Measurements from ENCODE around the gene SLC2A4RG. TPM values are rescaled to one million over a fixed set of nuclear protein-coding genes. Genes with fewer than 3 reads are reported as not detected.
"Not testable (repeated sequence)": the region's sequence is repeated elsewhere in the genome, so short reads cannot be mapped to it uniquely, and the experiment has no call there.

Gene SLC2A4RG
- total RNA-seq, 4 donors from 2014 or later: 41.4 to 67.1 (median 52.7) TPM

DNA sequence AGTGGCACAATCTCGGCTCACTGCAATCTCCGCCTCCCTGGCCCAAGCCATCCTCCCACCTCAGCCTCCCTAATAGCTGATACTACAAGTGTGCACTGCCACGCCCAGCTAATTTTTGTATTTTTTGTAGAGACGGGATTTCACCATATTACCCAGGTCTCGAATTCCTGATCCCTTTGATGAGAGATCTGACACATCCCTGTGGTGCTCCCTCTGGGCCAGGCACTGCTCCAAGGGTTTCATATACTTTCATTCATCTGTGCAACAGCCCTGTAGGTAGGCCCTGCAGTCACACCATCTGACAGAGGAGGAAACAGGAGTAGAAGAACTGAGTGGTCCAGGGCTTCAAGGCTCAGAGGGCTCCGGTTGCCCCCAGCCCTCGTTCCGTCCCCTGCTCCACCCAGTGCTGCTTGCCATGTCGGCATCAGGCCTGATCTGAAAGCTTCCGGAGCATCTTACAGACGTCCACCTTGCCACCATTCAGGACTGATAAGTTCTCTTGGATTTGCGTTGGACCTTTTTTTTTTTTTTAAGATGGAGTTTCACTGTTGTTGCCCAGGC, 28.4 kb upstream of the SLC2A4RG start:
- Histone ChIP-seq H3K27me3 (no peaks in the 10 kb centered on the region), H3K4me1 (peaks cover 25 to 38% (median 34%) of the 10 kb centered on the region in 4 donors), H3K9me3 (peaks cover 0 to 14% (median 7%) of the 10 kb centered on the region in 4 donors), H3K4me3 (no peak overlapping the region), H3K27ac (replicated peaks in 1 of 4) (no peak overlapping the region), H3K36me3 (peaks cover 32 to 75% (median 61%) of the 10 kb centered on the region in 4 donors)
- no peak for DNase-seq (ENCODE audit: extremely low spot score)
- TF ChIP-seq POLR2AphosphoS5 (IDR thresholded peaks at IDR 0.05) (no peak), POLR2A (IDR thresholded peaks at IDR 0.05; ENCODE audit: low read depth) (no peak), EP300 (IDR thresholded peaks at IDR 0.05) (no peak)
- TF ChIP-seq, protein P1, sequence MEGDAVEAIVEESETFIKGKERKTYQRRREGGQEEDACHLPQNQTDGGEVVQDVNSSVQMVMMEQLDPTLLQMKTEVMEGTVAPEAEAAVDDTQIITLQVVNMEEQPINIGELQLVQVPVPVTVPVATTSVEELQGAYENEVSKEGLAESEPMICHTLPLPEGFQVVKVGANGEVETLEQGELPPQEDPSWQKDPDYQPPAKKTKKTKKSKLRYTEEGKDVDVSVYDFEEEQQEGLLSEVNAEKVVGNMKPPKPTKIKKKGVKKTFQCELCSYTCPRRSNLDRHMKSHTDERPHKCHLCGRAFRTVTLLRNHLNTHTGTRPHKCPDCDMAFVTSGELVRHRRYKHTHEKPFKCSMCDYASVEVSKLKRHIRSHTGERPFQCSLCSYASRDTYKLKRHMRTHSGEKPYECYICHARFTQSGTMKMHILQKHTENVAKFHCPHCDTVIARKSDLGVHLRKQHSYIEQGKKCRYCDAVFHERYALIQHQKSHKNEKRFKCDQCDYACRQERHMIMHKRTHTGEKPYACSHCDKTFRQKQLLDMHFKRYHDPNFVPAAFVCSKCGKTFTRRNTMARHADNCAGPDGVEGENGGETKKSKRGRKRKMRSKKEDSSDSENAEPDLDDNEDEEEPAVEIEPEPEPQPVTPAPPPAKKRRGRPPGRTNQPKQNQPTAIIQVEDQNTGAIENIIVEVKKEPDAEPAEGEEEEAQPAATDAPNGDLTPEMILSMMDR (IDR thresholded peaks at IDR 0.05): no peak
- intact Hi-C loops (cut with DNase I): no loop called here
- WGBS: 82% methylated on average over 12 of the region's 12 CpGs

DNA sequence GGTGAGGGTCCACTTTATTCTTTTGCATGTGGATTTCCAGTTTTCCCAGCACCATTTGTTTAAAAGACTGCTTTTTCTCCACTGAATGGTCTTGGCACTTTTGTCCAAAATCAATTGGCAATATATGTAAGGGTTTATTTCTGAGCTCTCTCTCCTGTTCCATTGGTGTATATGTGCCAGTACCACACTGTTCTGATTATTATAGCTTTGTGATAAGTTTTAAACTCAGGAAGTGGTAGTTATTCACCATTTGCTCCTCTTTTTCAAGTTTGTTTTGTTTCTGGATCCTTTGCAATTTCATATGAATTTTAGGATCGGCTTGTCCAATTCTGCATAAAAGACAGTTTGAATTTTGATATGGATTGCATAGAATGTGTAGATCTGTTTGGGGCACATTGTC, 27.4 kb upstream of the SLC2A4RG start:
- H3K4me3 ChIP-seq: no peak overlapping the region
- WGBS: 100% methylated on average over 1 of the region's 1 CpG
- H3K36me3 ChIP-seq: peaks cover 28 to 79% (median 62%) of the 10 kb centered on the region in 4 donors
- TF ChIP-seq POLR2AphosphoS5 (IDR thresholded peaks at IDR 0.05) (no peak), EP300 (IDR thresholded peaks at IDR 0.05) (no peak), POLR2A (IDR thresholded peaks at IDR 0.05; ENCODE audit: low read depth) (no peak)
- TF ChIP-seq, protein P1 (IDR thresholded peaks at IDR 0.05): no peak
- no peak overlapping the region for H3K27ac ChIP-seq (replicated peaks in 1 of 4)
- no peak for DNase-seq (ENCODE audit: extremely low spot score)
- intact Hi-C loops (cut with DNase I): no loop called here
- H3K27me3 ChIP-seq: no peaks in the 10 kb centered on the region
- H3K9me3 ChIP-seq: peaks cover 0 to 17% (median 7%) of the 10 kb centered on the region in 4 donors
- peaks cover 17 to 28% (median 23%) of the 10 kb centered on the region in 4 donors for H3K4me1 ChIP-seq

DNA sequence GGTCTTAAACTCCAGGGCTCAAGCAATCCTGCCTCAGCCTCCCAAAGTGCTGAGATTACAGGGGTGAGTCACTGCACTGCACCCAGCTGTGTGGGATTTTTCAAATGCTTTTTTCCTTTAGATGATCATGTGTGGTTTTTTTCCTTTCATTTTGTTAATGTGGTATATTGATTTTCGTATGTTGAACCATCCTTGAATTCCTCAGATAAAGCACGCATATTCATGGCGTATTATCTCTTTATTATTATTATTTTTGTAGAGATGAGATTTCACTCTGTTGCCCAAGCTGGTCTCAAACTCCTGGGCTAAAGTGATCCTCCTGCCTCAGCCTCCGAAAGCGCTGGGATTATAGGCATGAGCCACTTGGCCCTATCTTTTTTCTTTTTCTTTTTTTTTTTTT, 24.7 kb upstream of the SLC2A4RG start:
- intact Hi-C loops (cut with DNase I): no loop called here
- Histone ChIP-seq H3K27ac (replicated peaks in 1 of 4) (no peak overlapping the region), H3K9me3 (peaks cover 0 to 28% (median 14%) of the 10 kb centered on the region in 4 donors), H3K27me3 (no peaks in the 10 kb centered on the region), H3K4me3 (no peak overlapping the region), H3K4me1 (peaks cover 2 to 10% (median 5%) of the 10 kb centered on the region in 4 donors), H3K36me3 (peaks cover 28 to 94% (median 72%) of the 10 kb centered on the region in 4 donors)
- 99% methylated on average over 5 of the region's 5 CpGs for WGBS
- no peak for TF ChIP-seq EP300 (IDR thresholded peaks at IDR 0.05)
- no peak for DNase-seq (ENCODE audit: extremely low spot score)

DNA sequence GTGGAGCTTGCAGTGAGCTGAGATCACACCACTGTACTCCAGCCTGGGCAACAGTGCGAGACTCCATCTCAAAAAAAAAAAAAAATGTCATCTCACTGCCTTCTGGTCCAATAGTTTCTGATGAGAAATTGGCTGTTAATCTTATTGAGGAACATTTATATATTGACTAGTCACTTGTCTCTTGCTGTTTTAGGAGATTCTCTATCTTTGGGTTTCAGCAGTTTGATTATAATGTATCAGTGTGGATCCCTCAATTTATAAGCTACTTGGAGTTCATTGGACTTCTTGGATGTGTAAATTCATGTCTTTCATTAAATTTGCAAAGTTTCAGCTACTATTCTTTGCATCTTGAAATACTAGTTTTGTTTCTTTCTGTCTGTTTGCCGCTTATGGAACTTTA, 20.6 kb upstream of the SLC2A4RG start:
- Histone ChIP-seq H3K4me1 (no peaks in the 10 kb centered on the region), H3K4me3 (no peak overlapping the region), H3K27ac (replicated peaks in 1 of 4) (no peak overlapping the region), H3K9me3 (peaks cover 0 to 28% (median 14%) of the 10 kb centered on the region in 4 donors), H3K36me3 (peaks cover 13 to 91% (median 65%) of the 10 kb centered on the region in 4 donors), H3K27me3 (no peaks in the 10 kb centered on the region)
- DNase-seq (ENCODE audit: extremely low spot score): no peak
- no peak for TF ChIP-seq POLR2AphosphoS5 (IDR thresholded peaks at IDR 0.05)
- TF ChIP-seq POLR2A (IDR thresholded peaks at IDR 0.05; ENCODE audit: low read depth): no peak
- TF ChIP-seq EP300 (IDR thresholded peaks at IDR 0.05): no peak
- TF ChIP-seq, protein P1 (IDR thresholded peaks at IDR 0.05): no peak
- WGBS: 96% methylated on average over 2 of the region's 2 CpGs
- intact Hi-C loops (cut with DNase I): no loop called here

DNA sequence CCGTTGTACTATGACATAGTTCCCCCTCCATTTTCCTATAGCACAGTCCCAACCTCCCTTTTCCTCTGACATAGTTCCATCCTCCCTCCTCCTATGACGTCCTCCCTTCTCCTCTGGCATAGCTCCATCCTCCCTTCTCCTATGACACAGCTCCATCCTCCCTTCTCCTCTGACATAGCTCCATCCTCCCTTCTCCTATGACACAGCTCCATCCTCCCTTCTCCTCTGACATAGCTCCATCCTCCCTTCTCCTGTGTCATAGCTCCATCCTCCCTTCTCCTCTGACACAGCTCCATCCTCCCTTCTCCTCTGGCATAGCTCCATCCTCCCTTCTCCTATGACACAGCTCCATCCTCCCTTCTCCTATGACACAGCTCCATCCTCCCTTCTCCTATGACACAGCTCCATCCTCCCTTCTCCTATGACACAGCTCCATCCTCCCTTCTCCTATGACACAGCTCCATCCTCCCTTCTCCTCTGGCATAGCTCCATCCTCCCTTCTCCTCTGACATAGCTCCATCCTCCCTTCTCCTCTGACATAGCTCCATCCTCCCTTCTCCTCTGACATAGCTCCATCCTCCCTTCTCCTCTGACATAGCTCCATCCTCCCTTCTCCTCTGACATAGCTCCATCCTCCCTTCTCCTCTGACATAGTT, 16.5 kb upstream of the SLC2A4RG start:
- H3K4me3 ChIP-seq; H3K27me3 ChIP-seq; intact Hi-C loops (cut with DNase I); DNase-seq (ENCODE audit: extremely low spot score); H3K4me1 ChIP-seq; H3K27ac ChIP-seq (replicated peaks in 1 of 4): not testable (repeated sequence)
- Histone ChIP-seq H3K9me3 (peaks cover 0 to 27% (median 19%) of the 10 kb centered on the region in 4 donors), H3K36me3 (peaks cover 7 to 63% (median 34%) of the 10 kb centered on the region in 4 donors)
- WGBS: 83% methylated on average over 2 of the region's 2 CpGs

DNA sequence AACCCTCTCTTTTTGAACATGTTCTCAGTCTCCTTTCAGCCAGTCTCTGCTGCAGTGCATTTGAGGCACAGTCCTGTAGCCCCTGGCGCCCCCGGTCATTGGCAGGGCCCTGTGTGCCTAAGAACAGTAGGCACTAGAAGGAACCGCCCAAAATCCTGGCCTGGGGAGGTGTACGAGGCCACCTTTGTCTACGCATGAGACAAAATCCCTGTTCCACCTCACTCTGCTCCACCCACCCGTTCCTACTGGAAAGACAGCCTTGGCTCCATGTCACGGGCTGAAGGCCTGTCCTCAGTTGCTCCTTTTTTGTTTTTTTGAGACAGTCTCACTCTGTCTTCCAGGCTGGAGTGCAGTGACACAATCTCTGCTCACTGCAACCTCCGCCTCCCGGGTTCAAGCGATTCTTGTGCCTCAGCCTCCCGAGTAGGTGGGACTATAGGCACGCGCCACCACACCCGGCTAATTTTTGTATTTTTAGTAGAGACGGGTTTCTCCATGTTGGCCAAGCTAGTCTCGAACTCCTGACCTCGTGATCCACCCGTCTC, 9.3 kb upstream of the SLC2A4RG start:
- DNase-seq (ENCODE audit: extremely low spot score); H3K9me3 ChIP-seq; H3K4me3 ChIP-seq; H3K27ac ChIP-seq (replicated peaks in 1 of 4); H3K4me1 ChIP-seq; intact Hi-C loops (cut with DNase I); H3K27me3 ChIP-seq: not testable (repeated sequence)
- H3K36me3 ChIP-seq: peaks cover 21 to 40% (median 34%) of the 10 kb centered on the region in 4 donors
- 93% methylated on average over 18 of the region's 18 CpGs for WGBS
